ENCODE results near the gene KRTAP15-1.

The KRTAP15-1 gene, protein sequence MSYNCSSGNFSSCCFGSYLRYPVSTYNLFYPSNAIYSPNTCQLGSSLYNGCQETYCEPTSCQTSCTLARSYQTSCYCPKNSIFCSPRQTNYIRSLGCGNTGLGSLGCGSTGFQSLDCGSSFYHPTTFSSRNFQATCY

DNA sequence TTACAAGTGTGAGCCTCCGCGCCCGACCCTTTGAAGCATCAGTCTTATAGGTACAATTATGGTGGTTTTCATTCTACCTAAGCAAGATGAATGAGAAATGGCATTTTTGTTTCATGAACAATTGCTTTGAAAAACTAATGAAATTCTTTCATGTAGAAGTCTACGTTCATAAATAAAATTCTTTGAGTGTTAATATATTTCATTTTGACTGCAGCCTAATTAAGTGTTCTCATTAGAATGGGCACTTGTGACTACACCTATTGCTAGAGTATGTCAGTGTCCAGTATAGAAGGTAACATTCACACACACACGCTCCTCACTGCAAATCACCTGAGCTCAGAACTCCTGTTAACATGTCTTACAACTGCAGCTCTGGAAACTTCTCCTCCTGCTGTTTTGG, at the start of gene KRTAP15-1:
Gene KRTAP15-1, plus strand, starts transcription at position 301 of the 400 bp plus-strand sequence. Its CDS starts 53 bp downstream, at position 354.
- DNase-seq: no peak

DNA sequence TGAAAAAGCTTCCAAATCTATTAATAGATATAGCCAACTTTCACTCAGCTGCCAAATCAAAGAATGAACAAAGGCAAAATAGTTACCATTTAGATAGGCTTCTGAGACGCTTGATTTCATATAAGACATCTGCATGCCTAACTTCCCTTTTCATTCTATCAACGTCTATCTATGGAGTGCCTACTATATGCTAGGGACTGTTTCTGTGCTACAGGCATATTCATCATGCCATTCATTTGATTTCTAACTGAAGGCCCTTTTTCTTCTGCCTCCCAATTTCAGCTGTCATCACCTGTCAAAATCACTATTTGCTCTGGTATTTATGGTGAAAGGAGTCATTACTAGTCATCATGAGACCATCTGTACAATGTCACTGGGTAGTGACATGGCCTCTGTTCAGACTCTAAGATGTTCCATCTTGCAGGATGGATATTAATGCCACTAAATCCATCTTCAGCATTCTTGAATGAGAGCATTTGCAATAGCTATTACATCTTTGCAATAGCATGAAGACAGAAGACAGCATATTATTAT, 48.5 kb upstream of the KRTAP15-1 start:
- DNase-seq: no peak

DNA sequence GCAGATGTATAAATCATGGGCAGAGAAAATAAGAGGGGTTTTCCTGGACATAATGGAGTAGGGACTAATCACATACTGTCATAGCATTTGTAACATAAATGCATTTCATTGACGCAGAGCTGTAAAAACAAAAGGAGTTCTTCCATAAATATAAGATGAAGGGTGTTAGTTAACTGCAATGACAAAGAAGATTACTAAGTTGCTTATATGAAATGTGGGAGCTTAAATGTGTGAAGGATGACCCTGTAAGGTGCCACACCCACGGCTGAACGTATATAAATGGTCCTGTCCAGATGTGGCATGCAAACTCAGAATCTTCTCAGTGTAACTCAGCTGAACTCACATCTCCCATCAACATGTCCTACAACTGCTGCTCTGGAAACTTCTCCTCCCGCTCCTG, 44.3 kb upstream of the KRTAP15-1 start, which contains the start of gene KRTAP13-1:
Gene KRTAP13-1, plus strand, starts transcription at position 301 of the 400 bp plus-strand sequence. Its CDS starts 56 bp downstream, at position 357.
- DNase-seq: no peak

DNA sequence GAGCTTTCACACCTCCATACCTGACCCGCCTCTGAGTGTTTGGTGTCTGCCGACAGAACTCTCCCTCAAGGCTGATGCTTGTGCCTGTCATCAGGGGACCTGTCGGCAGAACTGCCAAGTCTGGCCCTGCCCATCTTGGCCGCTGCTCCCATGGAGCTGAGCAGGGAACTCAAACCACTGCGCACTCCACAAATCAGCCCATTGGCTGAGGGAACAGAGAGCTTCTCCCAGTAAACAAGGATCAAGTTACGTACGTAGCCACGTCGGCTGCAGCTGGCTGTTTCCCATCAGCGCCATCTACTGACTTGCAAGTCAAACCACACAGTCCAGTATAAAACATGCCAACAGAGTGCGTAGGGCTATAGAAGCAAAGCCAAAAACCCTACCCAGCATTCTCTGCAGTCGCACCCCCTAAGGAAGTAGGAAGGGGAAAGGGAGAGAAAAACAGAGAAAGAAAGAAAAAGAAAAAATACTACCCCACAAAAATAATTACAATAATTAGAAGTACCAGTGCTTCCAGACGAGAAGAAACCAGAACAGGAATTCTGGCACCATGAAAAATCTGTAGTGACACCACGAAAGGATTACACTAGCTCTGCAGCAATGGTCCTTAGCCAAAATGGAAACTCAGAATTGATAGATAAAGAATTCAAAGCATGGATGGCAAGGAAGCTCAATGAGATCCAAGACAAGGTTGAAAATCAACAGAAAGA, 31.1 kb upstream of the KRTAP15-1 start:
- no peak for DNase-seq

DNA sequence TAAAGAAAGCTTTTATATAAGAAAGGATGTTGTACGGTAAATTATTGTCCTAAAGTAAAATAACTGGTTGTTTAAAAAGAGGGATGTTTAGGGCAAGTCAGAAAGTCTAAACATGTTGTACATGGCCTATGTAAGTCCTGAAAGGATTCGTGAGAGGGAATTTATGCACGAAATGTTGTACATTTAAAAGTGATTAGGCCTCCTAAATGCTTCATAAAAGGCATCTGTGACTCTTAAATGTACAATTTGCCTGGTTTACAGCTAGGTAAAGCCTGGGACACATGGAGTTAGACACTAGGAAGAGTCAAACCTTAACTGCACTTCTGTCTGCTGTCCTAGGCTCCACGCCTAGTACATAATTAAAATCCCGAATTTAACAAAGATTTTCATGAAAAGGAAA, 24.1 kb upstream of the KRTAP15-1 start:
- DNase-seq: no peak

DNA sequence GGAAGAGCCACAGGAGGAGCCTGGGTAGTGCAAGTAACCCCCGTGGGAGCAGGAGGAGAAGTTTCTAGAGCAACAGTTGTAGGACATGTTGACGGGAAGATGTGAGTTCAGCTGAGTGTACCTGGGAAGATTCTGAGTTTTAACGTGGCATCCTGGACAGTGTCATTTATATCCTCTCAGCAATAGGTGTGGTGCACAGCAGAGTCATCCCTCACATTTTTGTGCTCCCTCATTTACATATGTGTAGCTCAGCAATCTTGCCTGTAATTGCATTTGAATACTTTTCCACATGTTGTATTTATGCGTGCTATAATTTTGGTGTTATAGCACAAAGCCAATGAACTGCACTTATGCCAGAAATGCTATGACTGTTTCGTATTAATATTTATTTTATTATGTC, 14.2 kb upstream of the KRTAP15-1 start, which contains the start of gene KRTAP13-3:
Gene KRTAP13-3, minus strand, starts transcription at position 101 of the 400 bp plus-strand sequence. Its CDS starts 14 bp downstream, at position 87.
- no peak for DNase-seq

DNA sequence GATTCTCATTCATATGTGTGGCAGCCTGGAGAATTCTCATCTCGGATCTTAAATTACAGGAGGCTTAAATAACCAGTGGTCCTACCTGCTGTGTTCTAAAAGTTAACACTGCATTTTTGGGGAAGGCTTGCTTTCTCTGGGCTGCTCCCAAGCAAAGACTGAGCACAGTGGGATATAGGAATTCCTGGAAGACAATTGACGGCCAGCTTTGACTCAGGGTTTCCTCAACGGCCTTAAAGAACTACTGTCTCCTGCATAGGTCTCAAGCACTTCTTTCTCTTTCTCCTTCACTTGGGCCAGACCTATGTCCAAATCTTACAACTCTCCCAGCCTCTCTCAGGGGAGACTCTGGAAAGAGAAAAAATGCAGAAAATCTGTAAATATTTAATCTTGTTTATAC, 13.3 kb upstream of the KRTAP15-1 start:
- no peak for DNase-seq

DNA sequence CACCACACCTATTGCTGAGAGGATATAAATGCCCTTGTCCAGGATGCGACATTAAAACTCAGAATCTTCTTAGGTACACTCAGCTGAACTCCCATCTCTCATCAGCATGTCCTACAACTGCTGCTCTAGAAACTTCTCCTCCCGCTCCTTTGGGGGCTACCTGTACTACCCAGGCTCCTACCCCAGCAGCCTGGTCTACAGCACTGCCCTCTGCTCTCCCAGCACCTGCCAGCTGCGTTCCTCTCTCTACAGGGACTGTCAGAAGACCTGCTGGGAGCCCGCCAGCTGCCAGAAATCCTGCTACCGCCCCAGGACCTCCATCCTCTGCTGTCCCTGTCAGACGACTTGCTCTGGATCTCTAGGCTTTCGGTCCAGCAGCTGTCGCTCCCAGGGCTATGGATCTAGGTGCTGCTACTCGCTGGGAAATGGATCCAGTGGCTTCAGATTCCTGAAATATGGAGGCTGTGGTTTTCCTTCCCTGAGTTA, 9.9 kb upstream of the KRTAP15-1 start, which contains the start of gene KRTAP13-4:
Gene KRTAP13-4, plus strand, starts transcription at position 51 of the 486 bp plus-strand sequence. Its CDS starts 56 bp downstream, at position 107.
- DNase-seq: no peak

DNA sequence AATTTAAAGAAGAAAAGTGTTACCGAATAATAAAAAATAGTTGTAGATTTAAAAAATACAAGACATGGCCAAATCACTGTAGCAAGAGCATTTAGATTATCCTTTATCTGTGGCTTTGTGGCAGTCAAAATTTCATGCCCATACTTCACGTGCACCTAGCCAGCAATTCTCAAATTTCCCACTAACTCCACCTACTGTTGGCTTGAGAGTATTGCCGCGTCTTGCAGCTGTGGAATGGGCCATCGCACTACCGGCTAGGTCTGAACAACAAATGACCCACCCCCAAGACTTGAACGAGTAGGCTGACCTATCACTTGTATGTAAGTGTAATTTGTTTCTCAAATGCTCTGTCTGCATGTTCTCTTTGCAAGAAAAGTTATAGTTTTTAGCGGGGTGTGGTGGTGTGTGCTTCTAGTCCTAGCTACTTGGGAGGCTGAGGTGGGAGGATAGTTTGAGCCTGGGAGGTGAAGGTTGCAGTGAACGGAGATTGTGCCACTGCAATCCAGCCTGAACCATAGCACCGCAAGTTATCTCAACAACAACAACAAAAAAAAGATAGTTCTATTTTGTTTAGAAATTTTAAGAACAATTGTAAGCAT, 5.9 kb upstream of the KRTAP15-1 start:
- peak; percentile 16 for DNase-seq

DNA sequence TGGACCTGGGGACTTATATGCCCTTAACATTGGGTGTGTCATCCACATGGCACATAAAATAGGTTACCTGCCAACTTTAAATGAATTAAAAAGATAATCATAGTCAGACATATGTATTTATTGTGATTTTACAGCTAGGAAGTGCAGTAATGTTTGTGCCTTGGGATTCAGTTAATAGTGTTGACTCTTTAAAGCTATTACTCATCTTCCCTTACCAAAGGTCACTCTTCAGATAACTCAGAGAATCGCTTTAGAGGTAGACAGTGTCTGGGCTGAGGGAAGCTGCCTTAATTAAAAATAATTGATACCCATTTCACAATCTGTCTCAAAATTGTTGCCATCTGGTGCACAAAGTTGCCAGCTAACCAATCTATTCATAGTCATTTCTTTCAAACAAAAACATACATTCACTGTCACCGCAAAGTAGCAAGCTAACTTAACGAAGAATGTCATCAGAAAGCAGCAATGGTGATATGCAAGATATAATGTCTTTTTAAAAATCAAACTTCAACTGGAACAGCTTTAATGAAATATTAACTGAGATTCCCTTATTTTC, 3.0 kb upstream of the KRTAP15-1 start:
- DNase-seq: no peak

DNA sequence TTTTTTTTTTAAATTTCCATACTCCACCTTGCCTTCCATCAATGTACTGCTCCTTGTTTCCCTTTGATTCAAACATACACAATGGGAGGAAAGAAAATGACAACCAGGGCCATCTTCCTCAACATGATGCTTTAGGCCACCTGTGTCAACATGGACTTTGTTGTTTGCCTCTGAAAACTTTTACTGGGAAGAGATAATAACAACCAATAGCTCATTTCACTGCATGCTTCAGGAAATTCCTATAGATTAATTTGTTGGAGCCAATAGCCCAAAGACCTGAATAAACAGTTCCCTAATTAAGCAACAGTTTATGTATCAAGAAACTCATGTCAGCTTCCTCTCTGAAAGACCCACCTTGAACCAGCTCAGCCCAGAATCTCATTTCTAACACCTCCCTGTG, 3.2 kb downstream of the KRTAP15-1 start:
- no peak for DNase-seq

DNA sequence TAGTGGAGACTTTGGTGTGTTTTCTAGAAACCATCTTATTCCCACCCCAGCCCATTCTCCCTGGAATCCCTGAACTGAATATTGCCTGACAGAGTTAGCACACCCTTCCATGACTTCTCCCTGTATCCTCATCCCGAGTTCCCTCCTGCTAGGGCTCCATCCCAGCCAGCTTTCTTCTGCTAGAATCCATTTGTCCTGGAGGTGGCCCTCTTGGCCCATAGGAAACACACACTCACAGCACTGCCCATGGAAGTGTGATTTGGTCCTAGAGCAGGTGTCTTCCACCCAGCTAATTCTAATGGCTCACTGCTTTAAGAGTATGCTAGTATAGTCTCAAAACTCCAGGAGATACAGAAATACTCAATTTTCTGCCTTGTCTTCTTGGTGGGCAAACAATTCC, 4.1 kb downstream of the KRTAP15-1 start:
- DNase-seq: no peak

DNA sequence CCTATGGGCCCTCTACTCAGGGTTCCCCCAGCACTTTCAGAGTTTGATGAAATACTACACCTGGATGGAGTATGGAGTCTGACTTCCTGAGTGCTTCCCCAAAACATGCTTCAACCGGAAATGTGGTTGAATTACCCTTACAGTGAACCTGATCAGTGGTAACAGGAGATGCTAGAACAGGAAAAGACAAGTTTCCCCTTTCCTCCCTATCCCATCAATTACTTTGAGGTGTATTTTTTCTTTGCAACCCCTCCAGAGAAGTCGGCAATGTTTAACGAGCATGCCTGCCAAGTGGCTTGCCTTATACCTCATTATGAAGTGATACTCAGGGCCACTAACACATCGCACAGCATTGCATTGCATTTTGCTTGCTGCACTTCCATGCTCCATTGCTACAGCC, 7.0 kb downstream of the KRTAP15-1 start:
- no peak for DNase-seq

DNA sequence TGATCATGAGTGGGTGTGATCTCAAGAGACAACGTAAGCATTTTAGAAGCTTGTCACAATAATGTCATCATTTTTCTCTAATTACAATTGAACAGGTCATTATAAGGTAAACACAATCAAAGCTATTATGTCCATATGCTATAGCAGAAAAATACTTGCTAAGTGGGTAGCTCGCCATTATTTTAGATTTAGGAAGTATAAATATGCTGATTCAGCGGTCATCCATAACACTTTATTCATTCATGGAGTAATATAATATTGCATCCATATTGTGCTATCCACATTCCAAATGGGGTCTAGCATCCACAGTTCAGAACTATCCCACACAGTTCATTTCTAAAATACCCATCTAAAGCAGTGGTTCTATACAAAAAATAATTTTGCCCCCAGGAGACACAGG, 8.4 kb downstream of the KRTAP15-1 start:
- no peak for DNase-seq

DNA sequence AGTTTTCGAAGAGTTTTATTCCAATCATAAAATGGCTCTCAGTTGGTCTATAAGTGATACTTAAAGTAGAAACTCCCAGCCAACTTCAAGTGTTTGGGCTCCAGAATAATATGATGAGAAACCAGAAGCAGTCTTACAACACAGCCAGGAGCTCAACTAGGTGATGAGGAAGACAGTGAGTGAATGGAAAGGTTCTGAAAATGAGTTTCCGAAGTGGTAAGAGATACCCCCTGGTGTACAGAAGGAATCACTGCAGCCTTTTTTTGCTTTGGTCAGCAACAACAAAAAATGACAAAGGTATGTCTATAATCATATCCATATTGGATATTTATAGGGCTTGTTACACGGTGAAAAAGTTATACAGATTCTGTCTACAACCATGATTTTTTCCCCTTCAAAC, 23.6 kb downstream of the KRTAP15-1 start:
- peak; percentile 16 for DNase-seq

DNA sequence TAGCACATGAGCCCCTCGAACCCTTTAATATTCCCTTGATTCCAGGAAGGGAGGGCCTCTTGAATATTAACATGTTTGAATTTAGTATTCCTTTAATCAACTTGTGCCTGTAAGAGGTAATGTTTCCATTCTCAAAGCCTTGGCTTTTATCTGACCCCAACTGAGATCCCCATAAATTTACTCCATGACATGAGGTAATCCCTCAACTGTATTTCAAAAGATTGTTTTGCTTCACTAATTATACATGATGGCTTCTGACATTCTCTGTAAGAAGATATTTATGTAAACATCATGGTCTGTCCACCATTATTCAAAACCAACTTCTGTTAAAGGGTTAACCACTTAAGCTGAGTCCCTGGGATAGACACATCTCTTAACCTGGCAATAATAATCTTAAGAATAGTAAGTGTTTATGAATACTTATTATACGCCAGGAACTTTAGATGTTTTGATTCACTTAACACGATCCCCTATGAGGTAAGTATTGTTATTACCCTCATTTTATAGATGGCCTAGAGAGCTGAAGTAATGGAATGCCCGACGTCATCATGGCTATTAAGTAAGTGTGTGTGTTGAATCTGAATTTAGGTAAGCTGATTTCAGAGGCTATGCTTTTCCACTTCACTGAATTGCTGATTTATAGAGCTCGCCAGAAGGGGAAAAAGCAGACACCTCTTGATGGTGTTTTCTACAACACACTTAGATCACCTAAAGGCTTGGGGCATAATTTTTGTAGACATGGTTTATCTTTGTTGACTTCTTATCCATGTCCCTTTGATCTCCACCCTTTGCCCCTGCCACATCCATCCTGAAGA, 29.0 kb downstream of the KRTAP15-1 start:
- DNase-seq: no peak

DNA sequence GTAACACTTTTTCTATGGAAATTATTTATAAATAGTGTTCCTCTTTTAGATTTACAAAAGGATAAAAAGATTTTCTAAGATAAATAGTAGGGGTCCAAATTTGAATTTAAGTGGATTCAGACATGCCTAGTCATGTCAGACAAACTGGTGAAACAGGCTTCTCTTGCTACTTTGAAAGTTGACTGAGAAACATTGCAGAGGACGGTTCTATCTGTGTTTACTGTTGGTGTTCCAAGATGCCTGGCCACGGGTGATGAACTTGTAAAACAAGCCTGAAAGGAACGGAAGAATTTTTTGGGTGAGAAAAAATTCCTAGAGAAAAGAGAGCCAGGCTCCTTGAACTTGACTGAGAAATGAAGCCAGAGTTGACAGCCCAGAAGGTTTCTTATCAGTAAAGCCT, 37.9 kb downstream of the KRTAP15-1 start:
- no peak for DNase-seq

DNA sequence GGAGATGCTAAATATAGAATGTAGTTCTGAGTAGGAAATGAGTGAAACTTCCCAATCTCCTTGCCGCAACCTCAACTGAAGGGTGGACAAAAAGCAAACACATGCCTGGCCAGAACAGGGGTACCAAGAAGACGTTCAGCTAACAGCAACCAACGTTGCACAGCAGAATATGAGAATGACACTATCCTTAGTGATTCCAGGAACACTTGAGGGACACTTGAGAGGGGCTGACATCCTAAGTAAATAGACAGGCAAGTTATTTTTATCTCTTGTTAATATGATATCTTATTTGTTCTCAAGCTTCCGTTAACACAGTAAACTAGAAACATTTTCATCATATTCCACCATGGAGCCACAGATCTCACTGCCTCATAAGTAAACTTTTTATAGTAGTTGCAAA, 39.2 kb downstream of the KRTAP15-1 start:
- no peak for DNase-seq

DNA sequence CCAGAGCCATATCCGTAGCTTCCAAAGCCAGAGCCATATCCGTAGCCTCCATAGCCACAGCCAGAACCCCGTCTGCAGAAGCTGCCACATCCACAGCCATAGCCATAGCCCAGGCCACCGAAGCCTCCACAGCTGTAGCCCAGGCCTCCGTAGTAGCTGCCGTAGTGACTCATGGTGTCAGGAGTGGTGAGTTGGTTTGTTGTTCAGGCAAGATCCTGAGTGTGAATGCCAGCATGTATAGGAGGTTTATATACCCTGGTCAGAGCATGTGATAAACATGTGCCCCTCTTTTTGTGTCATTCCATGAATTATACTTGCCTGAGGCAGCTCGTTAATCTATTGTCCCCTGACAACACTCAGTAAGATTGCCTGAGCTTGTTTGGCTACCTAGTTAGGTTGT, 40.1 kb downstream of the KRTAP15-1 start, which contains the start of gene KRTAP19-1:
Gene KRTAP19-1, minus strand, starts transcription at position 223 of the 400 bp plus-strand sequence. Its CDS starts 50 bp downstream, at position 173.
- no peak for DNase-seq

DNA sequence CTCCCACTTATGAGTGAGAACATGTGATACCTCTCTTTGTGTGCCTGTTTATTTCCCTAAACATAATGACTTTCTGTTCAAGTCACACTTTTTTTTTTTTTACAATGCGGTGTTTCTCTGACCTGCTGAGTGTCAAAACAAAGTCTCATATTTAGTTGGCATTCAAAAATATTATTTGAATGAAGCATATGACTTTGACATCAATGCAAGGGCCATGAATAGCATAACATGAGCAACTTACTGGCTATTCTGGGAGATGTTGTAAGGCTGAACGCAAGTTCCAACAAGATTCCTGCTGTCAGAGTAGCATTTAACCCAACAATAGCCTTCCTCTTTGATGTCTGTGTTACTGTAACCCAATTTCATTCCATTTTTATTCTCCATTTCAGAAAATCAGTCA, 42.1 kb downstream of the KRTAP15-1 start:
- DNase-seq: no peak

DNA sequence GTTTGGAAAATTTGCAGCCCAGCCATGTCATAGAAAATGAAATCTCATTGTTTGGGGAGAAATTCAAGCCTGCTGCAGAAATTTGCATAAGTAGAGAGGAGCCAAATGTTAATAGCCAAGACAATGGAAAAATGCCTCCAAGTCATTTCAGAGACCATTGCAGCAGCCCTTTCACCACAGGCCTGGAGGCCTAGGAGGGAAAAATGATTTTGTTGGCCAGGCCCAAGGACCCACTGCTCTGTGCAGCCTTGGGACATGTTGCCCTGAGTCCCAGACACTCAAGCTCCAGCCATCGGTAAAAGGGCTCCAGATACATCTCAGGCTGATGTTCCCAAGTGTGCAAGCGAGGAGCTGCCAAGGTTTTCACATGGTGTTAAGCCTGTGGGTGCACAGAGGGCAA, 46.1 kb downstream of the KRTAP15-1 start:
- no peak for DNase-seq

DNA sequence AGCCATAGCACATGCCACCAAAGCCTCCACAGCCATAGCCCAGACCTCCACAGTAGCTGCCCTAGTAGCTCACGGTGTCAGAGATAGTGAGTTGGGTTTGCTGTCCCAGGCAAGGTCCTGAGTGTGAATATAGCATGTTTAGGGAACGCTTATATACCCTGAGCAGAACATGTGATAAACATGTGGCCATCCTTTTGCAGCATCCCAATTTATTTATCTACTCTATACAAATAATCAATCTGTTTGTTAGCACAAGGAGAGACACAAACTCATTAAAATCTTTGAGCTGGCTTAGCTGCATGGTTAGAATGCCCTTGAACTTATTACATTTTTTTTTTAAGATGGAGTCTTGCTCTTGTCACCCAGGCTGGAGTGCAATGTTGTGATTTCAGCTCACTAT, 47.3 kb downstream of the KRTAP15-1 start, which contains the start of gene KRTAP19-2:
Gene KRTAP19-2, minus strand, starts transcription at position 101 of the 400 bp plus-strand sequence. Its CDS starts 88 bp downstream, at position 13.
- DNase-seq: no peak

Measured in eye (tissue), 1 donor.